AG04450 (cell line): ENCODE measurements around the gene CHCT1. TPM values are rescaled to one million over a fixed set of nuclear protein-coding genes. Genes with fewer than 3 reads are reported as not detected.
"Not testable (repeated sequence)": the region's sequence is repeated elsewhere in the genome, so short reads cannot be mapped to it uniquely, and the experiment has no call there.

ENCODE experiments used
- CTCF ChIA-PET: fragments of 300-600, 350-600 bp; formaldehyde crosslinking; extraction: SDS; loops from one replicate; lab custom pipeline; 2022; ENCODE audit warnings: antibody characterized with exemption, inconsistent platforms; lab: Charles Lee
- POLR2A ChIA-PET: fragments of 350-600 bp; formaldehyde crosslinking; extraction: SDS; loops from one replicate; lab custom pipeline; 2021; ENCODE audit warnings: antibody characterized with exemption, inconsistent platforms; lab: Yijun Ruan, JAX
- DNase-seq: peaks from one replicate; pipeline ENCODE4 v3.0.0-alpha.2; 2011; ENCODE audit warnings: low read depth, low spot score
- H3K27ac ChIP-seq: one replicate; pipeline ENCODE4 v1.5.1; 2012; ENCODE audit warnings: low read depth, low read length, control low read depth
- H3K27me3 ChIP-seq: one replicate; pipeline ENCODE4 v1.6.0; 2012; ENCODE audit warnings: low read length; ENCODE audit not compliant: control insufficient read depth, insufficient read depth
- H3K4me3 ChIP-seq: 2 replicates; pipeline ENCODE4 v1.5.1; 2011; ENCODE audit warnings: mild to moderate bottlenecking, low read depth, low read length, control low read depth
- H3K9me3 ChIP-seq: 2 replicates; pipeline ENCODE4 v1.5.1; 2012; ENCODE audit warnings: low read length; ENCODE audit not compliant: control insufficient read depth, insufficient read depth
- polyA plus RNA-seq: library from polyadenylated mRNA; depleted of rRNA; stranded (reverse); fragments of >200 nt; gene quantifications from 2 replicates; pipeline ENCODE4 v1.2.3, GENCODE V29; 2011
- TF ChIP-seq, protein P1 (sequence below): IDR thresholded peaks from 2 replicates; pipeline ENCODE4 v1.5.1; 2011; ENCODE audit warnings: low read depth, low read length, control low read depth, inconsistent platforms

Gene CHCT1
- polyA plus RNA-seq, 1 experiment: not detected

DNA sequence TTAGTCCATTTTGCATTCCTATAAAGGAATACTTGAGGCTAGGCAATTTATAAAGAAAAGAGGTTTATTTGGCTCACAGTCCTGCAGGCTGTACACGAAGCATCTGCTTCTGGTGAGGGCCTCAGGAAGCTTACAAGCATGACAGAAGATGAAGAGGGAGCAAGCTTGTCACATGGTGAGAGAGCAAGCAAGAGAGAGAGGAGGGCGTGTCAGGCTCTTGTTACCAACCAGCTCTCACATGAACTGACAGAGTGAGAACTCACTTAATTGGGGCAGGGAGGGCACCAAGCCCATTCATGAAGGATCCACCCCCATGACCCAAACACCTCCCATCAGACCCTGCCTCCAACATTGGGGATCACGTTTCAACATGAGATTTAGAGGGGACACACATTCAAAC is 1.6 kb downstream of the CHCT1 start:
- TF ChIP-seq, protein P1, sequence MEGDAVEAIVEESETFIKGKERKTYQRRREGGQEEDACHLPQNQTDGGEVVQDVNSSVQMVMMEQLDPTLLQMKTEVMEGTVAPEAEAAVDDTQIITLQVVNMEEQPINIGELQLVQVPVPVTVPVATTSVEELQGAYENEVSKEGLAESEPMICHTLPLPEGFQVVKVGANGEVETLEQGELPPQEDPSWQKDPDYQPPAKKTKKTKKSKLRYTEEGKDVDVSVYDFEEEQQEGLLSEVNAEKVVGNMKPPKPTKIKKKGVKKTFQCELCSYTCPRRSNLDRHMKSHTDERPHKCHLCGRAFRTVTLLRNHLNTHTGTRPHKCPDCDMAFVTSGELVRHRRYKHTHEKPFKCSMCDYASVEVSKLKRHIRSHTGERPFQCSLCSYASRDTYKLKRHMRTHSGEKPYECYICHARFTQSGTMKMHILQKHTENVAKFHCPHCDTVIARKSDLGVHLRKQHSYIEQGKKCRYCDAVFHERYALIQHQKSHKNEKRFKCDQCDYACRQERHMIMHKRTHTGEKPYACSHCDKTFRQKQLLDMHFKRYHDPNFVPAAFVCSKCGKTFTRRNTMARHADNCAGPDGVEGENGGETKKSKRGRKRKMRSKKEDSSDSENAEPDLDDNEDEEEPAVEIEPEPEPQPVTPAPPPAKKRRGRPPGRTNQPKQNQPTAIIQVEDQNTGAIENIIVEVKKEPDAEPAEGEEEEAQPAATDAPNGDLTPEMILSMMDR: no peak
- no peaks in the 10 kb centered on the region for H3K27me3 ChIP-seq
- no peak for DNase-seq
- no peak overlapping the region for H3K27ac ChIP-seq
- ChIA-PET CTCF (interaction anchor here (1.2 to 1.5 kb wide), 2 partner anchors 18 to 215 kb away, joined by 3 to 7 read pairs; no protein-coding TSS in a partner anchor), POLR2A (no interaction called here)
- no peak overlapping the region for H3K4me3 ChIP-seq
- no peaks in the 10 kb centered on the region; the same call in 1 of the 2 replicates for H3K9me3 ChIP-seq

DNA sequence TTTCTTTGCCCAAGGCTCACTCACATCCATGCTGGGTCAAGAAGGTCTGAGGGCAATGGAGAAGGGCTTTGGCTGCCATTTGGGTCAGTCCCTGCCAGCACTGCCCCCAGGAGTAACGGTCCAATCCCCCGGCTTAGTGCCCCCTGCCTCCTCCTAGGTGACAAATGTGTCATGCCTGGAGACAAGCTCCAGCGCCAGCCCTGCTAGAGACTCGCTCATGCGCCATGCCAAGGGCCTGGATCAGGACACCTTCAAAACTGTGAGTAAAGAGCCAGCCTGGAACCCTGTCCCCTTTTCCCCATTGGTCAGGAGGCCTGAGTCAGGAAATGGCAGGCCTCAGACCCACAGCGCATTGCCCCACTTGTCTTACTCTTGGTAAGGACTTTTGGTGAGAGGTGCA is 3.3 kb downstream of the CHCT1 start:
- no peak overlapping the region for H3K4me3 ChIP-seq
- H3K27me3 ChIP-seq: peaks cover 2% of the 10 kb centered on the region
- ChIA-PET CTCF (interaction anchor here (2.3 kb wide), 1 partner anchor 195 kb away, joined by 6 read pairs; no protein-coding TSS in a partner anchor), POLR2A (no interaction called here)
- no peak overlapping the region for H3K27ac ChIP-seq
- H3K9me3 ChIP-seq: no peaks in the 10 kb centered on the region; the same call in 1 of the 2 replicates
- TF ChIP-seq, protein P1: no peak
- no peak for DNase-seq

DNA sequence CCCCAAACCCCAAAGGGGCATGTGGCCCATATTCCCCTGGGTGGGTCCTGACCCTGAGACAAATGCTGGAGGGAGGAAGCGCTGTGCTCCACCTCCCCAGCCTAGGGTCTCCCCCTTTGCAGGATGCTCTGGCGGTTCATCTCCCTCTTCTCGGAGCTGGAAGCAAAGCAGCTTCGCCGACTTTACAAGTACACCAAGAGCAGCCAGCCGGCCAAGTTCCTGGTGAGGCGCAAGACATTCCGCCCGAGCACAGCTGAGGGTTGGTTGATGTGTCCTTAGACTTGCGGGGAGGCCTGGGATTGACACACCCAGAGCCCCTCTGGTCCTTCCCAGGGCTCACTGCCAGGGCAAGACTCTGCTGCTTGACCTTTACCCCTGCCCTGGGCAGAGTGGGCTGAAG is 4.3 kb downstream of the CHCT1 start:
- Histone ChIP-seq H3K27ac (no peak overlapping the region), H3K27me3 (peaks cover 2% of the 10 kb centered on the region), H3K4me3 (no peak overlapping the region), H3K9me3 (no peaks in the 10 kb centered on the region; the same call in 1 of the 2 replicates)
- ChIA-PET CTCF (interaction anchor here (2.3 kb wide), 1 partner anchor 196 kb away, joined by 6 read pairs; no protein-coding TSS in a partner anchor), POLR2A (no interaction called here)
- no peak for DNase-seq
- TF ChIP-seq, protein P1: no peak

DNA sequence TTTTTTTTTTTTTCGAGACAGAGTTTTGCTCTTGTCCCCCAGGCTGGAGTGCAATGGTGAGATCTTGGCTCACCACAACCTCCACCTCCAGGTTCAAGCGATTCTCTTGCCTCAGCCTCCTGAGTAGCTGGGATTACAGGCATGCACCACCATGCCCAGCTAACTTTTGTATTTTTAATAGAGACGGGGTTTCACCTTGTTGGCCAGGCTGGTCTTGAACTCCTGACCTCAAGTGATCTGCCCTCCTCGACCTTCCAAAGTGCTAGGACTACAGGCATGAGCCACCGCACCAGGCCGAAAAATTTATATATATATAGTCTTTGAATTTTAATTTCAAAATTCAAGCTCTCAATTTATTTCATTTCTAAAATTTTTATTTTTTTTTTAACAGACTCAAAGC is 6.2 kb downstream of the CHCT1 start:
- POLR2A ChIA-PET, H3K27ac ChIP-seq, H3K27me3 ChIP-seq, DNase-seq, H3K9me3 ChIP-seq, H3K4me3 ChIP-seq: not testable (repeated sequence)
- CTCF ChIA-PET: interaction anchor here (1.1 to 1.3 kb wide), 2 partner anchors 210 to 286 kb away, joined by 3 read pairs; no protein-coding TSS in a partner anchor

DNA sequence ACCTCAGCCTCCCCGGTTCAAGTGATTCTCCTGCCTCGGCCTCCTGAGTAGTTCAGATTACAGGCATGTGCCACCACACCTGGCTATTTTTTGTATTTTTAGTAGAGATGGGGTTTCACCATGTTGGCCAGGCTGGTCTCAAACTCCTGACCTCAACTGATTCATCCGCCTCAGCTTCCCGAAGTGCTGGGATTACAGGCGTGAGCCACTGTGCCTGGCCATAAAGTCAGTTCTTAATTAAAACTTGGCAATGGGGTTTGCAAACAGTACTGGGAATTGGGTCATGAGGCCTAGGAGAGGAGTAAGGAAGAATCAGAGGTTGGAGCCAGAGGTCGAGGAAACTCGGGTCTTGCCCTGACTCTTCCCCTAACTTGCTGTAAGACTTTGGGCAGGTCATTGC is 8.3 kb downstream of the CHCT1 start:
- DNase-seq, H3K27ac ChIP-seq, H3K27me3 ChIP-seq, CTCF ChIA-PET, POLR2A ChIA-PET, H3K4me3 ChIP-seq, H3K9me3 ChIP-seq: not testable (repeated sequence)

DNA sequence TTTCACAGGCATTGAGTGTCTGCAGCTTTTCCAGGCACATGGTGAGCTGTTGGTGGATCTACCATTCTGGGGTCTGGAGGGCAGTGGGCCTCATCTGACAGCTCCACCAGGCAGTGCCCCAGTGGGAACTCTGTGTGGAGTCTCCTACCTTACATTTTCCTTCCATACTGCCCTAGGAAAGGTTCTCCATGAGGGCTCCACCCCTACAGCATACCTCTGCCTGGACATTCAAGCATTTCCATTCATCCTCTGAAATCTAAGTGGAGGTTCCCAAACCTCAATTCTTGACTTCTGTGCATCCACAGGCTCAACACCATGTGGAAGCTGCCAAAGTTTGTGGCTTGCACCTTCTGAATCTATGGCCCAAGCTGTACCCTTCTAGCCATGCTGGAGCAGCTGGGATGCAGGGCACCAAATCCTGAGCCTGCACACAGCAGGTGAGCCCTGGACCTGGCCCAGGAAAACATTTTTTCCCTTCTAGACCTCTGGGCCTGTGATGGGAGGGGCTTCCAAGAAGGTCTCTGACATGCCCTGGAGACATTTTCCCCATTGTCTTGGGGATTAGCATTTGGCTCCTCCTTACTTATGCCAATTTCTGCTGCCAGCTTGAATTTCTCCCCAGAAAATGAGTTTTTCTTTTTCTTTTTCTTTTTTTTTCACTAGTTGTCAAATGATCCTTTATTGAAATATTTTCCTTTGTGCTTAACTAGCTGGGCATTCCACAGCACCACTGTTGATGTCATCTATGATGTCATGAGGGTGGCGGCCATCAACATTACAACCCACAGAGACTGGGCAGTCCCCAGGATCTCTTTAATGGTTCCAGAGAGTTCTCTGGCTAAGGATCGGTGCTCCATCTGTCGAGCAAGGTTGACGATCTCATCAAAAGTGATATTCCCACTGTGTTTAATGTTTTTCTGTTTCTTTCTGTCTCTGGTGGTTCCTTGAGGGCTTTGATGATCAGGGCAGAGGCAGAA is 11.0 kb downstream of the CHCT1 start:
- H3K27me3 ChIP-seq, H3K4me3 ChIP-seq, H3K27ac ChIP-seq, POLR2A ChIA-PET, DNase-seq, H3K9me3 ChIP-seq: not testable (repeated sequence)
- CTCF ChIA-PET: interaction anchor here (1.8 kb wide), 1 partner anchor 202 kb away, joined by 6 read pairs; no protein-coding TSS in a partner anchor
